GM12878 (cell line): ENCODE data around the gene CCL3. TPM values are rescaled to one million over a fixed set of nuclear protein-coding genes. Genes with fewer than 3 reads are reported as not detected.

Experiments
- ATAC-seq: fragments of 200-7000 bp; cut with Tn5 transposase; 3 replicates; pipeline ENCODE4 v1.9.1; 2020; ENCODE audit warnings: mild to moderate bottlenecking, moderate library complexity
- BruUV-seq: library from RNA; stranded (reverse); fragments of 400-500 nt; replicated peaks from 2 replicates; lab custom pipeline; 2021; lab: Mats Ljungman, UMichigan
- CTCF ChIA-PET: fragments of 300-600 bp; sonication (Branson Sonifier 250); formaldehyde crosslinking; extraction: SDS; loops from one replicate; lab custom pipeline; 2021; ENCODE audit warnings: inconsistent platforms; lab: Yijun Ruan, JAX
- POLR2A ChIA-PET: fragments of 350-600 bp; formaldehyde crosslinking; extraction: SDS; loops from one replicate; lab custom pipeline; 2021; ENCODE audit warnings: inconsistent platforms; lab: Charles Lee
- RAD21 ChIA-PET: fragments of 300-600 bp; sonication (Branson Sonifier 250); formaldehyde crosslinking; loops from one replicate; lab custom pipeline; 2023; ENCODE audit warnings: antibody characterized with exemption; ENCODE audit not compliant: unreplicated experiment; lab: Charles Lee
- SMC1A ChIA-PET: fragments of 300-600 bp; sonication (Branson Sonifier 250); formaldehyde crosslinking; loops from one replicate; lab custom pipeline; 2023; ENCODE audit not compliant: unreplicated experiment, uncharacterized antibody; lab: Charles Lee
- DNase-seq: peaks from one replicate; pipeline ENCODE4 v3.0.0-alpha.2; 2011; ENCODE audit warnings: low read depth, low spot score
- FAIRE-seq: peaks from 3 replicates; lab custom pipeline; 2011; peaks lifted over from hg19 to GRCh38; lab: Jason Lieb, UNC
- H2AFZ ChIP-seq: 2 replicates; pipeline ENCODE4 v1.6.0; 2011; ENCODE audit warnings: low read depth, low read length, control low read depth; ENCODE audit not compliant: control insufficient read depth
- H3K27ac ChIP-seq: 2 replicates; pipeline ENCODE4 v1.5.1; 2011; ENCODE audit warnings: control low read depth; ENCODE audit not compliant: control insufficient read depth, insufficient read depth
- H3K27me3 ChIP-seq, 2 experiments: replicated peaks in 1 of 2; 2 replicates each; pipeline versions ENCODE4 v1.6.0 to v1.6.1; 2011; ENCODE audit warnings: low read length in 1 of 2; ENCODE audit not compliant: control insufficient read depth in 2 of 2, insufficient read depth in 2 of 2
- H3K36me3 ChIP-seq, 2 experiments: 2 replicates each; pipeline ENCODE4 v1.5.1; 2011; ENCODE audit warnings: low read length in 1 of 2; ENCODE audit not compliant: control insufficient read depth in 2 of 2, insufficient read depth in 2 of 2
- H3K4me1 ChIP-seq: 2 replicates; pipeline ENCODE4 v1.6.1; 2011; ENCODE audit warnings: mild to moderate bottlenecking, low read length, moderate library complexity, mixed read lengths; ENCODE audit not compliant: control insufficient read depth, insufficient read depth
- H3K4me2 ChIP-seq: 2 replicates; pipeline ENCODE4 v1.6.0; 2011; ENCODE audit warnings: control low read depth; ENCODE audit not compliant: control insufficient read depth, insufficient read depth
- H3K4me3 ChIP-seq: fragments of 200-600 bp; sonication (generic); 2 replicates; pipeline ENCODE4 v1.5.1; 2016
- H3K79me2 ChIP-seq: 2 replicates; pipeline ENCODE4 v1.6.0; 2011; ENCODE audit warnings: low read length; ENCODE audit not compliant: control insufficient read depth, insufficient read depth
- H3K9ac ChIP-seq: 2 replicates; pipeline ENCODE4 v1.8.0; 2011; ENCODE audit warnings: low read length, control low read depth, mixed read lengths; ENCODE audit not compliant: control insufficient read depth, insufficient read depth
- H3K9me3 ChIP-seq: replicated peaks from 3 replicates; pipeline ENCODE4 v1.5.1; 2011; ENCODE audit warnings: mild to moderate bottlenecking, low read length; ENCODE audit not compliant: control insufficient read depth, insufficient read depth
- H4K20me1 ChIP-seq: 2 replicates; pipeline ENCODE4 v1.6.0; 2011; ENCODE audit not compliant: control insufficient read depth, insufficient read depth
- E2F8 ChIP-seq: fragments of 450-650 bp; IDR thresholded peaks from 2 replicates; pipeline ENCODE4 v1.6.1; 2018; ENCODE audit warnings: mild to moderate bottlenecking, low read depth, moderate library complexity; ENCODE audit not compliant: partially characterized antibody
- EP300 ChIP-seq, 2 experiments: fragments of 150-350 bp in 1 of 2; IDR thresholded peaks; 2 replicates each; pipeline ENCODE4 v1.6.1; 2011 to 2012; ENCODE audit warnings: low read depth in 2 of 2, low read length in 2 of 2, borderline replicate concordance in 1 of 2, improper control_type of control experiment in 1 of 2, inconsistent platforms in 1 of 2; ENCODE audit not compliant: control insufficient read depth in 1 of 2
- MEF2B ChIP-seq: fragments of 450-650 bp; IDR thresholded peaks from 2 replicates; pipeline ENCODE4 v1.6.1; 2018; ENCODE audit warnings: mild to moderate bottlenecking, moderate library complexity; ENCODE audit not compliant: partially characterized antibody, poor library complexity, severe bottlenecking
- NFIC ChIP-seq: IDR thresholded peaks from 2 replicates; pipeline ENCODE4 v1.6.1; 2012; ENCODE audit warnings: low read depth, mild to moderate bottlenecking, inconsistent platforms, low read length, moderate library complexity
- NFYA ChIP-seq: IDR thresholded peaks from 2 replicates; pipeline ENCODE4 v1.6.1; 2011; ENCODE audit warnings: low read depth, mild to moderate bottlenecking, low read length, improper control_type of control experiment, borderline replicate concordance
- RB1 ChIP-seq: fragments of 450-650 bp; formaldehyde crosslinking; IDR thresholded peaks from 2 replicates; pipeline ENCODE4 v1.6.1; 2017; ENCODE audit warnings: mild to moderate bottlenecking, borderline replicate concordance
- RUNX3 ChIP-seq: IDR thresholded peaks from 2 replicates; pipeline ENCODE4 v1.6.1; 2012; ENCODE audit warnings: low read length, inconsistent platforms
- SPI1 ChIP-seq: IDR thresholded peaks from 2 replicates; pipeline ENCODE4 v1.6.1; 2011; ENCODE audit warnings: low read depth, mild to moderate bottlenecking, low read length, moderate library complexity, borderline replicate concordance; ENCODE audit not compliant: insufficient read depth
- WRNIP1 ChIP-seq: IDR thresholded peaks from 2 replicates; pipeline ENCODE4 v1.6.1; 2011; ENCODE audit warnings: low read depth, low read length, improper control_type of control experiment, borderline replicate concordance
- ZNF24 ChIP-seq: fragments of 450-650 bp; IDR thresholded peaks from 2 replicates; pipeline ENCODE4 v1.6.1; 2017; ENCODE audit warnings: antibody characterized with exemption, mild to moderate bottlenecking
- ZNF384 ChIP-seq: IDR thresholded peaks from 2 replicates; pipeline ENCODE4 v1.6.1; 2012; ENCODE audit warnings: low read depth, mild to moderate bottlenecking, low read length, improper control_type of control experiment, borderline replicate concordance
- WGBS: methylation state at CpG from one replicate; pipeline ENCODE4 v1.1.6; 2016; ENCODE audit warnings: low lambda C conversion rate; ENCODE audit not compliant: insufficient replicate concordance, insufficient coverage; ENCODE audit errors: missing lambda C conversion rate; 5-methylcytosine and 5-hydroxymethylcytosine counted together
- in situ Hi-C: fragments of 300-500 bp; cut with MboI; formaldehyde crosslinking; loops from 9 replicates; pipeline ENCODE4 v1.14.3; 2018; ENCODE audit warnings: mixed read lengths
- intact Hi-C: fragments of 100-400 bp; cut with micrococcal nuclease; formaldehyde crosslinking; loops from one replicate; pipeline ENCODE4 v1.14.2; 2022; ENCODE audit not compliant: unreplicated experiment
- polyA plus RNA-seq, 11 experiments: library from polyadenylated mRNA; depleted of rRNA in 4 of 11; unstranded in 6 of 11; stranded (reverse) in 5 of 11; fragments of >200 nt; fragmentation: Nextera tagmentation in 4 of 11; fragmentation: Illumina TruSeq in 1 of 11; extraction: Ambion mirVana in 4 of 11; extraction: Trizol in 1 of 11; gene quantifications; 1 replicate in 1 of 11; 2 replicates in 10 of 11; pipeline versions ENCODE4 v1.2.1 to v1.2.3, GENCODE V29; 2011 to 2016; ENCODE audit warnings: inconsistent platforms in 2 of 11, missing spikeins in 2 of 11, low read depth in 1 of 11
- total RNA-seq, 4 experiments: library from RNA; depleted of rRNA in 3 of 4; stranded (reverse); fragments of >200 nt in 3 of 4; fragmentation: Illumina TruSeq in 1 of 4; extraction: Trizol in 1 of 4; gene quantifications; 2 replicates each; pipeline versions ENCODE4 v1.2.1 to v1.2.3, GENCODE V29; 2013 to 2021
- TF ChIP-seq, protein P1 (sequence below): IDR thresholded peaks from 2 replicates; pipeline ENCODE4 v1.6.1; 2011; ENCODE audit warnings: low read depth, low read length, improper control_type of control experiment, borderline replicate concordance
- TF ChIP-seq, protein P2 (sequence below): IDR thresholded peaks from 2 replicates; pipeline ENCODE4 v1.6.1; 2011; ENCODE audit warnings: borderline replicate concordance, low read depth, mild to moderate bottlenecking, moderate library complexity, mixed read lengths, low read length; ENCODE audit not compliant: insufficient read depth; ENCODE audit errors: extremely low read length
- TF ChIP-seq, protein P3 (sequence below), 3 experiments: IDR thresholded peaks in 2 of 3; conservative IDR thresholded peaks in 1 of 3; 2 replicates each; pipeline ENCODE4 v1.5.1; 2011; ENCODE audit warnings: low read depth in 3 of 3, low read length in 3 of 3, mild to moderate bottlenecking in 3 of 3, control low read depth in 2 of 3, moderate library complexity in 2 of 3, inconsistent platforms in 1 of 3, mixed read lengths in 1 of 3; ENCODE audit not compliant: control insufficient read depth in 2 of 3, insufficient read depth in 1 of 3; ENCODE audit errors: extremely low read depth in 1 of 3

The CCL3 gene
- total and polyA plus RNA-seq, 10 of the 15 experiments (the other 5 are each of a cell fraction or from before 2014, with no cell fraction given): 96.5 to 1,488 (median 199) TPM

DNA sequence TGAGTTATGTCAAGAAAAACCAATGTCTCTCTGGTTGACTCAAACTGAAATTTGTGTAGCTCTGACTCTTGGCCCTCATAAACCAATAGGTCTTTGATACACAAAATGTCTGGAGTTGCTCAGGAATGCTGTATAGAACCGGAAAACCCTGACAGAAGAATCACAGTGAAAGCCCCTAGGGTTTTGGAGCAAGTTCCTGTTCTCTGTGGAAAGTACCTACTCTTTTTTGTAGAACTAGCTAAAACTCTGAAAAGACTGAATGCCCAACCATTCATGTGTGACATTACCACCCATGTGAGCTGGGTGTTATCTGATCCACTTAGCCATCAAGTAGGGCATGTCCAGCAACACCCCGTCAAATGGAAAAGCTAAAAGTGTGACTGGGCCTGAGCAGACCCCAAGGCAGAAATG lies 42.5 kb upstream of the CCL3 start:
- Histone ChIP-seq H3K4me1 (peaks cover 38% of the 10 kb centered on the region), H3K27ac (peak overlapping the region; percentile 48; the same call in 1 of the 2 replicates), H2AFZ (no peak overlapping the region; the same call in 1 of the 2 replicates), H3K79me2 (no peaks in the 10 kb centered on the region), H3K9ac (0 out of 2 replicates have a peak overlapping the region, but pooled peaks have one; percentile 8), H4K20me1 (no peaks in the 10 kb centered on the region), H3K9me3 (no peaks in the 10 kb centered on the region; the same call in 2 of the 3 replicates), H3K4me3 (no peak overlapping the region), H3K4me2 (peak overlapping the region; percentile 45), H3K27me3 (no peaks in the 10 kb centered on the region), H3K36me3 (no peaks in the 10 kb centered on the region)
- BruUV-seq: no TSS peak
- POLR2A ChIA-PET: interaction anchor here (0.6 to 3.1 kb wide), 12 partner anchors 9 to 253 kb away, joined by 3 to 14 read pairs (median 4); partner anchors contain the start of gene CCL3
- WGBS: 0% methylated on average over 2 of the region's 2 CpGs
- SMC1A ChIA-PET: interaction anchor here (1.1 to 11.5 kb wide), 15 partner anchors 12 to 255 kb away, joined by 3 to 128 read pairs (median 8); partner anchors contain the start of genes CCL3 and CCL4
- FAIRE-seq (no peak), ATAC-seq (peak; percentile 84), DNase-seq (peak; percentile 56)
- RAD21 ChIA-PET: interaction anchor here (0.6 to 6.3 kb wide), 15 partner anchors 11 to 183 kb away, joined by 3 to 58 read pairs (median 8); partner anchors contain the start of genes CCL3, CCL3L1, CCL3L3 and CCL4
- intact Hi-C loops (loop anchor here (5.0 kb wide), 1 partner anchor 40 kb away; the partner anchor contains the start of gene CCL3), in situ Hi-C loops (loop anchor here (25.0 kb wide), 1 partner anchor 355 kb away; the partner anchor contains the start of gene ZNHIT3)
- CTCF ChIA-PET: interaction anchor here (0.6 to 4.9 kb wide), 12 partner anchors 8 to 163 kb away, joined by 3 to 28 read pairs (median 4); partner anchors contain the start of gene CCL3
- no peak for TF ChIP-seq SPI1
- TF ChIP-seq RUNX3: peak; percentile 53
- TF ChIP-seq WRNIP1: no peak
- TF ChIP-seq RB1: no peak
- peak in 1 of 2 experiments; percentile 1; a peak in 1 of 4 replicates for TF ChIP-seq EP300 (IDR thresholded peaks at IDR 0.05; ENCODE audit: borderline replicate concordance in 1 of 2, control insufficient read depth in 1 of 2, low read depth in 2 of 2, low read length in 2 of 2)
- TF ChIP-seq, protein P1, sequence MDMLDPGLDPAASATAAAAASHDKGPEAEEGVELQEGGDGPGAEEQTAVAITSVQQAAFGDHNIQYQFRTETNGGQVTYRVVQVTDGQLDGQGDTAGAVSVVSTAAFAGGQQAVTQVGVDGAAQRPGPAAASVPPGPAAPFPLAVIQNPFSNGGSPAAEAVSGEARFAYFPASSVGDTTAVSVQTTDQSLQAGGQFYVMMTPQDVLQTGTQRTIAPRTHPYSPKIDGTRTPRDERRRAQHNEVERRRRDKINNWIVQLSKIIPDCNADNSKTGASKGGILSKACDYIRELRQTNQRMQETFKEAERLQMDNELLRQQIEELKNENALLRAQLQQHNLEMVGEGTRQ: no peak
- no peak for TF ChIP-seq ZNF384
- TF ChIP-seq NFYA: no peak
- peak; percentile 85 for TF ChIP-seq NFIC
- TF ChIP-seq, protein P2, sequence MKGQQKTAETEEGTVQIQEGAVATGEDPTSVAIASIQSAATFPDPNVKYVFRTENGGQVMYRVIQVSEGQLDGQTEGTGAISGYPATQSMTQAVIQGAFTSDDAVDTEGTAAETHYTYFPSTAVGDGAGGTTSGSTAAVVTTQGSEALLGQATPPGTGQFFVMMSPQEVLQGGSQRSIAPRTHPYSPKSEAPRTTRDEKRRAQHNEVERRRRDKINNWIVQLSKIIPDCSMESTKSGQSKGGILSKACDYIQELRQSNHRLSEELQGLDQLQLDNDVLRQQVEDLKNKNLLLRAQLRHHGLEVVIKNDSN: no peak
- TF ChIP-seq, protein P3, sequence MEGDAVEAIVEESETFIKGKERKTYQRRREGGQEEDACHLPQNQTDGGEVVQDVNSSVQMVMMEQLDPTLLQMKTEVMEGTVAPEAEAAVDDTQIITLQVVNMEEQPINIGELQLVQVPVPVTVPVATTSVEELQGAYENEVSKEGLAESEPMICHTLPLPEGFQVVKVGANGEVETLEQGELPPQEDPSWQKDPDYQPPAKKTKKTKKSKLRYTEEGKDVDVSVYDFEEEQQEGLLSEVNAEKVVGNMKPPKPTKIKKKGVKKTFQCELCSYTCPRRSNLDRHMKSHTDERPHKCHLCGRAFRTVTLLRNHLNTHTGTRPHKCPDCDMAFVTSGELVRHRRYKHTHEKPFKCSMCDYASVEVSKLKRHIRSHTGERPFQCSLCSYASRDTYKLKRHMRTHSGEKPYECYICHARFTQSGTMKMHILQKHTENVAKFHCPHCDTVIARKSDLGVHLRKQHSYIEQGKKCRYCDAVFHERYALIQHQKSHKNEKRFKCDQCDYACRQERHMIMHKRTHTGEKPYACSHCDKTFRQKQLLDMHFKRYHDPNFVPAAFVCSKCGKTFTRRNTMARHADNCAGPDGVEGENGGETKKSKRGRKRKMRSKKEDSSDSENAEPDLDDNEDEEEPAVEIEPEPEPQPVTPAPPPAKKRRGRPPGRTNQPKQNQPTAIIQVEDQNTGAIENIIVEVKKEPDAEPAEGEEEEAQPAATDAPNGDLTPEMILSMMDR (IDR thresholded peaks at IDR 0.05 in 2 of 3, conservative IDR thresholded peaks at IDR 0.05 in 1 of 3; ENCODE audit: control insufficient read depth in 2 of 3, extremely low read depth in 1 of 3, insufficient read depth in 1 of 3, low read depth in 3 of 3, low read length in 3 of 3): no peak
- peak; percentile 78 for TF ChIP-seq MEF2B
- no peak for TF ChIP-seq ZNF24
- TF ChIP-seq E2F8: no peak
